K562 (cell line): ENCODE data around the gene SPATA31C2.

Source experiments
- BRF1 ChIP-seq: IDR thresholded peaks from 3 replicates; pipeline ENCODE4 v1.6.1; 2011; ENCODE audit warnings: borderline replicate concordance, mild to moderate bottlenecking; ENCODE audit not compliant: insufficient read length; ENCODE audit errors: extremely low read depth
- CTCF ChIP-seq, 3 experiments: IDR thresholded peaks in 2 of 3; conservative IDR thresholded peaks in 1 of 3; 2 replicates each; pipeline ENCODE4 v1.5.1; 2011 to 2012; ENCODE audit warnings: low read length in 3 of 3, mild to moderate bottlenecking in 3 of 3, control low read depth in 2 of 3, improper control_type of control experiment in 1 of 3, inconsistent platforms in 1 of 3, low read depth in 1 of 3, mixed read lengths in 1 of 3, moderate library complexity in 1 of 3; ENCODE audit not compliant: insufficient read depth in 2 of 3
- DIDO1 ChIP-seq: fragments of 450-650 bp; IDR thresholded peaks from 2 replicates; pipeline ENCODE4 v1.6.1; 2016; ENCODE audit warnings: low read depth, missing biosample characterization, missing genetic modification characterization
- FOXK2 ChIP-seq, 2 experiments: fragments of 450-650 bp; IDR thresholded peaks in 1 of 2; conservative IDR thresholded peaks in 1 of 2; 2 replicates each; pipeline ENCODE4 v1.6.1; 2016; ENCODE audit warnings: low read depth in 2 of 2, mild to moderate bottlenecking in 1 of 2
- JUN ChIP-seq, 2 experiments: sonication (generic) in 1 of 2; formaldehyde crosslinking in 1 of 2; IDR thresholded peaks; 2 replicates each; pipeline versions ENCODE4 v1.6.1 to v1.8.0; 2012 to 2022; ENCODE audit warnings: borderline replicate concordance in 2 of 2, mild to moderate bottlenecking in 2 of 2, improper control_type of control experiment in 1 of 2, low read depth in 1 of 2, low read length in 1 of 2, missing genetic modification reagents in 1 of 2
- LARP7 ChIP-seq: fragments of 450-650 bp; IDR thresholded peaks from 2 replicates; pipeline ENCODE4 v1.6.1; 2016
- RERE ChIP-seq: sonication (generic); formaldehyde crosslinking; IDR thresholded peaks from 2 replicates; pipeline ENCODE4 v1.8.0; 2023; ENCODE audit warnings: missing genetic modification reagents, mild to moderate bottlenecking, borderline replicate concordance
- SREBF2 ChIP-seq: sonication (generic); formaldehyde crosslinking; IDR thresholded peaks from 2 replicates; pipeline ENCODE4 v1.4.0; 2020; ENCODE audit warnings: mild to moderate bottlenecking, missing genetic modification reagents
- ZBTB8A ChIP-seq: fragments of 450-650 bp; IDR thresholded peaks from 2 replicates; pipeline ENCODE4 v1.6.1; 2018; ENCODE audit warnings: mild to moderate bottlenecking, moderate library complexity; ENCODE audit not compliant: partially characterized antibody
- ZEB2 ChIP-seq: fragments of 450-650 bp; IDR thresholded peaks from 2 replicates; pipeline ENCODE4 v1.6.1; 2016
- ZHX1 ChIP-seq: fragments of 150-350 bp; conservative IDR thresholded peaks from 2 replicates; pipeline ENCODE4 v1.6.1; 2014; ENCODE audit warnings: low read length
- TF ChIP-seq, protein P1 (sequence below): sonication (generic); formaldehyde crosslinking; IDR thresholded peaks from 2 replicates; pipeline ENCODE4 v1.5.0; 2020; ENCODE audit warnings: missing genetic modification reagents

- TF ChIP-seq, protein P1, sequence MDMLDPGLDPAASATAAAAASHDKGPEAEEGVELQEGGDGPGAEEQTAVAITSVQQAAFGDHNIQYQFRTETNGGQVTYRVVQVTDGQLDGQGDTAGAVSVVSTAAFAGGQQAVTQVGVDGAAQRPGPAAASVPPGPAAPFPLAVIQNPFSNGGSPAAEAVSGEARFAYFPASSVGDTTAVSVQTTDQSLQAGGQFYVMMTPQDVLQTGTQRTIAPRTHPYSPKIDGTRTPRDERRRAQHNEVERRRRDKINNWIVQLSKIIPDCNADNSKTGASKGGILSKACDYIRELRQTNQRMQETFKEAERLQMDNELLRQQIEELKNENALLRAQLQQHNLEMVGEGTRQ: no peak
- no peak for TF ChIP-seq ZHX1
- TF ChIP-seq BRF1: no peak
- no peak for TF ChIP-seq JUN (IDR thresholded peaks at IDR 0.05; ENCODE audit: borderline replicate concordance, low read depth, low read length)
- TF ChIP-seq JUN (CRISPR knock-in tag; IDR thresholded peaks at IDR 0.05; ENCODE audit: borderline replicate concordance): no peak
- TF ChIP-seq SREBF2: no peak
- no peak for TF ChIP-seq LARP7
- no peak for TF ChIP-seq ZBTB8A
- no peak for TF ChIP-seq RERE (CRISPR knock-in tag)
- TF ChIP-seq FOXK2 (conservative IDR thresholded peaks at IDR 0.05 in 1 of 2, IDR thresholded peaks at IDR 0.05 in 1 of 2; ENCODE audit: low read depth in 2 of 2): no peak
- TF ChIP-seq CTCF (IDR thresholded peaks at IDR 0.05 in 2 of 3, conservative IDR thresholded peaks at IDR 0.05 in 1 of 3; ENCODE audit: insufficient read depth in 2 of 3, low read depth in 1 of 3, low read length in 3 of 3): no peak
- TF ChIP-seq ZEB2: no peak
- no peak for TF ChIP-seq DIDO1
Measured at GRCh38 chr9:88179062-88179521, 40.8 kb upstream of the SPATA31C2 start.
